GM23338 (cell line): Measurements from ENCODE around the gene TRMT5.

Source experiments
- CTCF ChIP-seq, 2 experiments: fragments of 200-600 bp in 1 of 2; sonication (generic) in 1 of 2; conservative IDR thresholded peaks; 2 replicates each; pipeline versions ENCODE4 v1.5.1 to v1.6.1; 2016 to 2017; ENCODE audit warnings: antibody characterized with exemption in 2 of 2, low read depth in 2 of 2, mild to moderate bottlenecking in 2 of 2, moderate library complexity in 1 of 2
- ETS1 ChIP-seq: IDR thresholded peaks from 2 replicates; pipeline ENCODE4 v1.6.1; 2016; ENCODE audit warnings: antibody characterized with exemption
- EZH2 ChIP-seq: fragments of 200-600 bp; sonication (generic); IDR thresholded peaks from one replicate; pipeline ENCODE4 v1.8.0; 2017; ENCODE audit warnings: antibody characterized with exemption, mild to moderate bottlenecking, low read depth; ENCODE audit not compliant: unreplicated experiment
- EZH2phosphoT487 ChIP-seq: fragments of 200-600 bp; sonication (generic); IDR thresholded peaks from one replicate; pipeline ENCODE4 v1.8.1; 2018; ENCODE audit warnings: antibody characterized with exemption; ENCODE audit not compliant: unreplicated experiment
- POLR2AphosphoS5 ChIP-seq: IDR thresholded peaks from 2 replicates; pipeline ENCODE4 v1.6.1; 2016; ENCODE audit warnings: antibody characterized with exemption, low read depth
- REST ChIP-seq: IDR thresholded peaks from one replicate; pipeline ENCODE4 v1.6.1; 2018; ENCODE audit warnings: antibody characterized with exemption; ENCODE audit not compliant: unreplicated experiment
- ZNF331 ChIP-seq: fragments of 250-450 bp; sonication (Bioruptor Pico); IDR thresholded peaks from 2 replicates; pipeline ENCODE4 v1.5.0; 2020; ENCODE audit warnings: low read depth, mild to moderate bottlenecking, moderate library complexity

GRCh38 chr14:60926002-60926401 lies 54.9 kb downstream of the TRMT5 start:
- TF ChIP-seq CTCF (conservative IDR thresholded peaks at IDR 0.05; ENCODE audit: low read depth in 2 of 2): no peak
- TF ChIP-seq REST: no peak
- no peak for TF ChIP-seq ETS1
- no peak for TF ChIP-seq EZH2
- no peak for TF ChIP-seq POLR2AphosphoS5
- TF ChIP-seq ZNF331 (CRISPR knock-in tag): no peak
- no peak for TF ChIP-seq EZH2phosphoT487
